Fibroblast of the conjunctiva (primary cell): ENCODE results near the gene PHLPP1.
A peak's percentile ranks its signal among the peaks of the same experiment; 100 is the strongest.
"Not testable (repeated sequence)": the region's sequence is repeated elsewhere in the genome, so short reads cannot be mapped to it uniquely, and the experiment has no call there.

Experiments
- DNase-seq: peaks from one replicate; pipeline ENCODE4 v3.0.0-alpha.2; 2010; ENCODE audit warnings: low read depth

PHLPP1 gene

DNA sequence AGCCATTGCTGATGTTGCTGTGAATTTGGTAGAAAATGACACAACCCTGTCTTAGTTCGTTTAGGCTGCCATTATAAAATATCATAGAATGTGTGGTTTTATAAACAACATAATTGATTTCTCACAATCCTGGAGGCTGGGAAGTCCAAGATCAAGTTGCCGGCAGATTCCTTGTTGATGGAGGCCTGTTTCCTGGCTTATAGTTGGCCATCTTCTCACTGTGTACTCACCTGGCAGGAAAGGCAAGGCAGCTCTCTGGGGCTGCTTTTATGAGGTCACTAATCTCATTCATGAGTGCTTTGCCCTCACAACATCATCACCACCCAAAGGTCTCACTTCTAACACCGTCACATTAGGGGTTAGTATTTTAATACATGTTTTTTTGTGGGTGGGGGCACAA is 58.4 kb downstream of the PHLPP1 start:
- DNase-seq: no peak

GRCh38 chr18:62776024-62776570 is 60.8 kb downstream of the PHLPP1 start:
- DNase-seq: no peak

- DNase-seq: no peak
These were observed 62.5 kb downstream of the PHLPP1 start for GRCh38 chr18:62777814-62778213.

- DNase-seq: no peak
These were observed 63.9 kb downstream of the PHLPP1 start for GRCh38 chr18:62778976-62779869.

GRCh38 chr18:62781262-62781661 is 65.9 kb downstream of the PHLPP1 start:
- DNase-seq: no peak

DNA sequence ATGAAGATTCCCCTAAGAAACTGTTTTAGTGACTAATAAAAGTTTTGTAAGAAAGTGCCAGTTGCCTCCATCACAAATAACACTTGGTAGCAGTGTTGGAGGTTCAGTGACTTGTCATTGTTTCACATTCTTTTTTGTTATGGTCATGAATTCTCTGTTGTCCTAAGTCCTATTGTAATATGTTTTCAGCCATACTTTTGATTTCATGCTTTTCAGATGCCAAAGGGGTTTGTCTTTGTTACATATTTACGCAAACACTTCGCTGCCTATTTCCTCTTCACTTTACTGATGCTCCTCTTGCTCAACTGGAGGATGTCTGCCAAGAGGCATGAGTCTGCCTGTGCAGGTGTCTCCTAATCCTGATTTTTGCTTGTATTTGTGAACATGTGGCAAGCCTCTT is 66.6 kb downstream of the PHLPP1 start:
- DNase-seq: peak; percentile 51

DNA sequence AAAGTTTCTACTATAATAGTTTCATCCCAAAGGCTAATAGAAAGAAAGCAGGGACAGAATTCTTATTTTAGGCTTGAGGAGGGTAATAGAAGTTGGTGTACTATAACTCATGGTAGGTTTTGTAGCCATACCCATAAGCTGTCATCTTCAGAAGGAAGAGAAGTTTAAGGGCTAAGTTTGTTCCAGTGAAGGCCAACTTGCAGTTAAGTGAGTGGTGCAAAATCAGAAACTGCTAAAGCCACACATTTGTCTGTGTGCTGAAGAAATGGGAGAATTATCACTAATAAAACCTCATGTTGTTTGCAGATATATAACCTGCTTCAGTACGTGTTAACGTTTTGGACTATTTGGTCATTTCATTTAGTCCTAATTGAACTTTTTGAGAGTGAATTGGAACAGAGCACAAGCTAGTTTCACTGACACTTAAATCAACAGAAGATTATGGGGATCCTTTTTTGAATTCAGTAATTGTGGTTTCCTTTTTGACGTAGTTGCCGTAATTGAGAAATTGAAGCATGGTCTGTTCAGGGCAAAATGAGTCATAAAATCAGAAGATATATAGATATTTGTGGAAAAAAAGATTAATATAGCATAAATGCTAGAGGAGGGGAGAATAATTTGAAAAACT is 69.1 kb downstream of the PHLPP1 start:
- DNase-seq: no peak

GRCh38 chr18:62784966-62785413 is 69.6 kb downstream of the PHLPP1 start:
- DNase-seq: no peak

DNA sequence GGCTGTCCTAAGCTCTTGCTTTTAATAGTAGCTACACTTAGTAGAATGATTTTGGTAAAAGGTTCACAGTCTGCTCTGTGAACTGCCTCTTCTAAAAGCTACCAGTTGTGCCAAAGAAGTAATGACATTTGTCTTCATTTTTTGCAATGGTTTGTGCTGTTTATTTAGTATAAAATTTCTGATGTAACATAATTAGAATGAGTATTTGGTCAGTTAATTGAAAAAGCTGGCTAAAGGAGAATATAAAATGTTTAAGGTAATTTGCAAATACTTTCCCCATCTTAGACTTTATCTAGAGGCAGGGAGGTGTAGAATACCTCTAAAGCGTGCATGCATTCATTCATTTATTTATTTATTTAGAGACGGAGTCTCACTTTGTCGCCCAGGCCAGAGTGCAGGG is 71.3 kb downstream of the PHLPP1 start:
- DNase-seq: no peak

DNA sequence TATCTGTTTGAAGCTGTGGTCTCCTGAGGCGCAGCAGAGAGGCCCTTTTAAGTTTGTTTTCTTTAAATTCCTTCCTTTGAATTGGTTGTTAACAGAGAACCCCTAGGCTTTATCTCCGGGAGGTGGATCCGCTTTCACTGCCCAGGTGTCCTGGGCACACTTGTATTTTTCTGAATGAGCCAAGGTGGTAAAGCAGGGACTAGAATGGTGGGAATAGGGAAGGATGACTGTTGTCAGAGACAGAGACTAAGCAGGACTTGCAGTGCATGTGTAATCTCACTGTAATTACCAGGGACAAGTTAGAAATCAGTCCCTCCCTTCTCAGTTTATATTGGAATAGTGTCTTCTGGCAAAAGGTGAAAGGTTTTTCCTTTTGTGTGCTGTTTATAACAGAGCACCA is 72.8 kb downstream of the PHLPP1 start:
- DNase-seq: no peak

GRCh38 chr18:62788876-62789275 is 73.5 kb downstream of the PHLPP1 start:
- no peak for DNase-seq

- DNase-seq: no peak
These were observed 75.8 kb downstream of the PHLPP1 start for GRCh38 chr18:62790871-62791772.

DNA sequence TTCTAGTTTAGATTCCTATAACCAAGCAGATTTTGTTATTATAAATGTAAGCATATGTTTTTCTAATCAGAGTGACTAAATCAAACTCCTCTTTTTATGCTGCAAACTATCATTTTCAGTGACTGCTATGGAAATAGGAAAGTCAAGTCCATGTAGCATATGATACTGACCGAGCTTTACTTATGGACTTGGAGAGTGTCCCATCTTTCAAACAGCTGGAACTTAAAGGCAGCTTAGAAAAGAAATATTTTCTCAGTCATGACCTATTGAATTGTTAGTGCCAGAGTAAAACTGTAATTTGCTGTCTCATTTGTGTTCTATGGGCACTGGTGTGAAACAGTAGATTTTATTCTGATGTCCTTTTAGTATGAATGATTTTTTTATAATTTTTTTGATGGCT is 76.7 kb downstream of the PHLPP1 start:
- no peak for DNase-seq

DNA sequence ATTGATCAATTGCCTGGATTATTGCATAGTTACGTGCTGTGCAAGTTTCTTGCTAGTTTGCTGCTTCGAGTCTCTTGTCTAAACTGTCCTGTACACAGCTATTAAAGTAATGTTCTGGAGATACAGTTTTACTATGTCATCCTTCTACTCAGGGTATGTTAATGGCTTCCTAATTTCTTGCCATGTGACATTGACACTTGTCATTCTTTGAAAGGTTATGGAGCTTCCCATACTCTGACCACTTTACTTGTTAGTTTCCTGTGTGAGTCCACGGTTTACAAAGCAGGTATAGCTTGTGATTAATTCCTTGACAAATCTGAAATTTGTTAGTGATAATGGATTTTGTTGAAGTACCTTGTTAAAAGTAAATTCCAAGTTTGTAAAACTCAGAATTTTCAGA is 80.5 kb downstream of the PHLPP1 start:
- DNase-seq: no peak

- DNase-seq: no peak
These were observed 80.9 kb downstream of the PHLPP1 start for GRCh38 chr18:62796216-62796621.

GRCh38 chr18:62797329-62797728 is 82.0 kb downstream of the PHLPP1 start:
- DNase-seq: no peak

DNA sequence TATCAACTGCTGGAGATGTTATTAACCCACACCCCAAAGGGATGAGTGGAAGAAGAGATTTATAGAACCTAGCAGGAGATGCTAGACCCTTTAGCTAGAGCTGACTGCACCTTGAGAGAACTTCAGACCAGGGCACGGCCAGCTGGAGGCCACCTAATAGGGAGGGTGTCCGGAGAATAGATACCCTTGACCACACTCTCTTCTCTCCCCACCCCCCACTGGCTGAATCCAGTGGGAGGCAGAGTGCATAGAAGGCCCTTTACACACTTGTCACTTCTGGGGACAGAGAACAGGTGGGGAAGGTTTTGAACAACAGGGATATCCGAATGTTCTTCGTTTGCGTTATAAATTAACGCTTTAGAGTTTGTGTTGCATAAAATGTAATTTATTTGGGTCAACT is 84.6 kb downstream of the PHLPP1 start:
- no peak for DNase-seq

DNA sequence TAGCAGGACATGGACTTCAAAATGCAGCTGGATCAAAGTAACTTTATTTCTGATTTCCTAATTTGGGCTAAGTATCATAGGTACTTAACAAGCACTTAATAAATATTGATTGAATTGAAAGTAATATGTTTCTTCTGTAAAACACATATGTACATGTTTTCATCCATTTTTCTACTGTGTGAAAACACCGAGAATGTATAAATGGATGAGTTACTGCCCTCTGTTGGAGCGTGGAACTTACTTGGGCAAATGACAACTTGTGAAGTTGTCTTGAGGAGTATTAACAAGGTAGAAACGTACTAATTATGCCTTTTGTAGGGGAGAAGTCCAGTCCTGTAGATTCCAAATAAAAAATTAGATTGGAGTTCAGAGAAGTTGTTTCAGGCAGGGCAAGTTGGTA is 87.2 kb downstream of the PHLPP1 start:
- DNase-seq: no peak

DNA sequence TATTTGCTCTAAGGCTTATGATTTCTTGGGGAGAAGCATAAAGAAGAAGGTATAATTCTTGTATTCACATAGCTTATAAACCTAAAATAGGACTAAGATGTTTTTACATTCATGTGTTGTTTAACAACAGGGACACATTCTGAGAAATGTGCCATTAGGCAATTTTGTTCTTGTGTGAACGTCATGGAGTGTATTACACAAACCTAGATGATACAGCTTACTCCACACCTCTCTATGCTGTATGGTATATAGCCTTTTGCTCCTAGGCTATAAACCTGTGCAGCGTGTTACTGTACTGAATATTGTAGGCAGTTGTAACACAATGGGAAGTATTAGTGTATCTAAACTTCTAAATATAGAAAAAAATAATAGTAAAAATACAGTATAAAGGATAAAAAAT is 92.1 kb downstream of the PHLPP1 start:
- no peak for DNase-seq

DNA sequence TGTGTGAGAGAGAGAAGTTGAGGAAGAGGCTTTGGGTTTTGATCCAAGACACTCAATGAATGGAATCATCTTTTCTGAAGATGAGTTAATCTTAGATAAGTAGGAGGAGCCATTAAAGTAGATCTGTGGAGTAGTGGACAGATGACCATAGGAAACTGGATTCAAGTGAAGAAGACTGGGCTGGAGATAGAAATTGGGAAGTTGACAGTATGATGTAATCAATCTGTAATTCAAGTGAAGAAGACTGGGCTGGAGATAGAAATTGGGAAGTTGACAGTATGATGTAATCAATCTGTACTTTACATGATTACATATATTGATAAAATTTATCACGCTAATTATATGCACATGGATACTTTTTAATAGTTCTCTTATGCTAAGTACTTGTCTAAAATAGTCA is 92.8 kb downstream of the PHLPP1 start:
- DNase-seq: no peak

DNA sequence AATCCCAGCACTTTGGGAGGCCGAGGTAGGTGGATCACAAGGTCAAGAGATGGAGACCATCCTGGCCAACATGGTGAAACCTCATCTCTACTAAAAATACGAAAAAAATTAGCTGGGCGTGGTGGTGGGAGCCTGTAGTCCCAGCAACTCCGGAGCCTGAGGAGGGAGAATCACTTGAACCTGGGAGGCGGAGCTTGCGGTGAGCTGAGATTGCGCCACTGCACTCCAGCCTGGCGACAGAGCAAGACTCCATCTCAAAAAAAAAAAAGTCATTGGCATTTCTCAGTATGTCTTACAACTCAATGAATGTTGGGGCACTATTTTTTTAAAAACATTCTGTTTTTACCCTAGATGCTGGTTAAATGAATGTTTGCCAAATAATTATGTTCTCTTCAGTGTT is 94.1 kb downstream of the PHLPP1 start:
- not testable (repeated sequence) for DNase-seq

- DNase-seq: no peak
These were observed 94.6 kb downstream of the PHLPP1 start for GRCh38 chr18:62809900-62810299.
